Non-pigmented ciliary epithelial cell (primary cell): Measurements from ENCODE around the gene PARVA.

Source experiments
- DNase-seq: peaks from one replicate; pipeline ENCODE4 v3.0.0-alpha.2; 2010; ENCODE audit warnings: low read depth

PARVA gene

GRCh38 chr11:12556788-12557384 is 179.5 kb downstream of the PARVA start:
- peak; percentile 71 for DNase-seq

DNA sequence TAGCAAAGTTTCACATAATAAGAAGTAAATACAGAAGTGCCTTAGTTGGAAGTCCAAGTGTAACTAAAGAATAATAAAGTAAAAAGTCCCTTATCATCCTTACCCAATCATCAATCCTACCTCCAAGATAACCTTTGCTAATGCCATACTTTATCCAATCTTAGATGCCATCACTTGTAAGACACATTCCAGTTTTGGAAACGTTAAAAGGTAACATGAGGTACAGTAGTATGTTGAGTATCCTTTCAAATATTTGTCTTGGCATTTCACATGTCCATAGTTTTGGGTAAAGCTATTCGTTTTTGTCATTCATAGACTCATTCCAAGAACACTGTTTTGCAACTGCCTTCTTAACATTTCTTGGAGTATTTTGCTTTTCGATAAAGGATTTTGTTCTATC is 181.6 kb downstream of the PARVA start:
- DNase-seq = no peak

GRCh38 chr11:12560362-12560761 is 183.0 kb downstream of the PARVA start:
- DNase-seq = no peak

- no peak for DNase-seq
Observed at GRCh38 chr11:12560861-12561260, 183.5 kb downstream of the PARVA start.

DNA sequence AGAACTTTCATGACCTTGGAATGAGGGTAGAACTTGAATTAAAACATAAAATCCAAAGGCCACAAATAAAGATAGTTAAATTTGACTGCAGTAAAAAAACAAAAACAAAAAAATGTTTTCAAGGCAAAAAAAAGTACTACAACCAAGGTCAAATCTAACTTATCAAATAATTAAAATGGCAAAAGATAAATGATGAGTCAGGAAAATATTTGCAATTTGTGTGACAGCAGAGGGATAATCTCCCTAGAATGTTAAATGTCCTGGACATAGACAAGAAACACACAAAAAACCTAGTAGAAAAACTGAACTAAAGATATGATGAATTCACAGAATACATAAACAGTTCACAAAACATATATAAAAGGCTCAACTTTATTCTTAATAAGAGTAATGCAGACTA is 186.6 kb downstream of the PARVA start:
- no peak for DNase-seq

DNA sequence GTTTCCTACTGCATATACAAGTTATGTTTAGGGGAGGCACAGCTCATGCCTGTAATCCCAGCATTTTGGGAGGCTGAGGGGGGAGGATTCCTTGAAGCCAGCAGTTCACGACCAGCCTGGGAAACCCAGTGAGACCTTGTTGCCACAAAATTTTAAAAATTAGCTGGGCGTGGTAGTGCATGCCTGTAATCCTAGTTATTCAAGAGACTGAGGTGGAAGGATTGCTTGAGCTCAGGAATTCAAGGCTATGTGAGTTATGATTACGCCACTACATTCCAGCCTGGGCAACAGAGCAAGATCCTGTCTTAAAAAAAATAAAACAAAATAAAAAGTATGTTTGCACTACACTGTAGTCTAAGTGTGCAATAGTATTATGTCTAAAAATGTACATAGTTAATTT is 188.0 kb downstream of the PARVA start:
- DNase-seq = no peak

- no peak for DNase-seq
Observed at GRCh38 chr11:12567746-12568460, 190.5 kb downstream of the PARVA start.

DNA sequence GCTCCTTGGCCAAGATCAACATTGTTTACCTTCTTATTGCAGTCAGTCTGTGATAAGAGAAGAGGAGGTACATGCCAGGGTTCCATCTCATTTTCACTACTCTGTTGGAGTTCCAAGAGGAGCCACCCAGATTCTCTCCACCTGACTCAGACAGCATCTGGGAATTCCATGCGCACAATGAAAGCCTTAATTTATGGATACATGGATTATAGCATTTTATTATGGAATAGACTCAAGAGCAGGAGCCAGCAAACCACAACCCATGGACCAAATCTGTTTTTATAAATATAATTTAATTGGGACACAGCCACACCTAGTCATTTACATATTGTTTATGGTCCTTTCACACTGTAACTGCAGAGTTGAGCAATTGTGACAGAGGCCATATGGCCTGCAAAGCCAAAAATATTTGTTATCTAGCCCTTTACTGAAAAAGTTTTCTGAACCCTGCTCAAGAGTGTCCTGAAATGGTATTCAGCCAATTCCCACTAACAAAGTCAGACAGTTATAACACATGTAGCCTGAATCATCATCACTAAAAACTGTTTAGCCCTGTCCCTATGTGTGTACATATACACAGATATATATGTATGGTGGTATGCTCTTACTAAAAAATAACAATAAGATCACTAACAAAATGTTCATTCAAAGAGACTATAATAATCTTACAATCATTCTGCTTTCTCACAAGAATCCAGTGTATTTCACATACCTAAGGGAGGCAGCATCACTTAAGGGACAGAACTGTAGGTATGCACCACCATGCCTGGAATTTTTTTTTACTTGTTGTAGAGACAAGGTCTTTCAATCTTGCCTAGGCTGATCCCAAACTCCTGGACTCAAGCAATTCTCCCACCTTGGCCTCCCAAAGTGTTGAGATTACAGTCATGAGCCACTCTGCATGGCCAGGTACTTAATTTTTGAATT is 192.4 kb downstream of the PARVA start:
- no peak for DNase-seq

- no peak for DNase-seq
Observed at GRCh38 chr11:12573707-12574485, 196.5 kb downstream of the PARVA start.

- no peak for DNase-seq
Observed at GRCh38 chr11:12577725-12578644, 200.6 kb downstream of the PARVA start.

DNA sequence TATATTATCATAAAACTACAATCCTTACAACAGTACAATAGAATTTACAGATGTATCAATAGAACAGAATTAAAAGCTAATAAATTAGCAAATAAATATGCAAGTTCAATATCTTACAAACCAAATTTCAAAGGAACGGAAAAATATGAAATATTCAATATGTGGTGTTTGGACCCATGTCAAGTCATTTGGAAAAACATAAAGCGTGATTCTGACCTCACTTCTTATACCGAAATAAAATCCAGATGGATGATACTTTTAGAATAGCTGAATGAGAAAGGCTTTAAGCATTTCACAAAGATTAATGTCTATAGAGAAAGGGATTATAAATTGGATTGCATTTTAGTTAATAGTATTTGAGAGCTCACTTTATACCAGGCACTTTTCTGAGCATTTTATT is 204.0 kb downstream of the PARVA start:
- no peak for DNase-seq

- peak; percentile 77 for DNase-seq
Observed at GRCh38 chr11:12581923-12582322, 204.6 kb downstream of the PARVA start.
